GM12878 (cell line): ENCODE results near the gene MARCHF2. TPM values are rescaled to one million over a fixed set of nuclear protein-coding genes. Genes with fewer than 3 reads are reported as not detected.

ENCODE experiments used
- ATAC-seq: fragments of 200-7000 bp; cut with Tn5 transposase; 3 replicates; pipeline ENCODE4 v1.9.1; 2020; ENCODE audit warnings: mild to moderate bottlenecking, moderate library complexity
- BruUV-seq: library from RNA; stranded (reverse); fragments of 400-500 nt; replicated peaks from 2 replicates; lab custom pipeline; 2021; lab: Mats Ljungman, UMichigan
- CTCF ChIA-PET: fragments of 300-600 bp; sonication (Branson Sonifier 250); formaldehyde crosslinking; extraction: SDS; loops from one replicate; lab custom pipeline; 2021; ENCODE audit warnings: inconsistent platforms; lab: Yijun Ruan, JAX
- POLR2A ChIA-PET: fragments of 350-600 bp; formaldehyde crosslinking; extraction: SDS; loops from one replicate; lab custom pipeline; 2021; ENCODE audit warnings: inconsistent platforms; lab: Charles Lee
- RAD21 ChIA-PET: fragments of 300-600 bp; sonication (Branson Sonifier 250); formaldehyde crosslinking; loops from one replicate; lab custom pipeline; 2023; ENCODE audit warnings: antibody characterized with exemption; ENCODE audit not compliant: unreplicated experiment; lab: Charles Lee
- SMC1A ChIA-PET: fragments of 300-600 bp; sonication (Branson Sonifier 250); formaldehyde crosslinking; loops from one replicate; lab custom pipeline; 2023; ENCODE audit not compliant: unreplicated experiment, uncharacterized antibody; lab: Charles Lee
- DNase-seq: peaks from one replicate; pipeline ENCODE4 v3.0.0-alpha.2; 2011; ENCODE audit warnings: low read depth, low spot score
- FAIRE-seq: peaks from 3 replicates; lab custom pipeline; 2011; peaks lifted over from hg19 to GRCh38; lab: Jason Lieb, UNC
- H2AFZ ChIP-seq: 2 replicates; pipeline ENCODE4 v1.6.0; 2011; ENCODE audit warnings: low read depth, low read length, control low read depth; ENCODE audit not compliant: control insufficient read depth
- H3K27ac ChIP-seq: 2 replicates; pipeline ENCODE4 v1.5.1; 2011; ENCODE audit warnings: control low read depth; ENCODE audit not compliant: control insufficient read depth, insufficient read depth
- H3K27me3 ChIP-seq, 2 experiments: replicated peaks in 1 of 2; 2 replicates each; pipeline versions ENCODE4 v1.6.0 to v1.6.1; 2011; ENCODE audit warnings: low read length in 1 of 2; ENCODE audit not compliant: control insufficient read depth in 2 of 2, insufficient read depth in 2 of 2
- H3K36me3 ChIP-seq, 2 experiments: 2 replicates each; pipeline ENCODE4 v1.5.1; 2011; ENCODE audit warnings: low read length in 1 of 2; ENCODE audit not compliant: control insufficient read depth in 2 of 2, insufficient read depth in 2 of 2
- H3K4me1 ChIP-seq: 2 replicates; pipeline ENCODE4 v1.6.1; 2011; ENCODE audit warnings: mild to moderate bottlenecking, low read length, moderate library complexity, mixed read lengths; ENCODE audit not compliant: control insufficient read depth, insufficient read depth
- H3K4me2 ChIP-seq: 2 replicates; pipeline ENCODE4 v1.6.0; 2011; ENCODE audit warnings: control low read depth; ENCODE audit not compliant: control insufficient read depth, insufficient read depth
- H3K4me3 ChIP-seq: fragments of 200-600 bp; sonication (generic); 2 replicates; pipeline ENCODE4 v1.5.1; 2016
- H3K79me2 ChIP-seq: 2 replicates; pipeline ENCODE4 v1.6.0; 2011; ENCODE audit warnings: low read length; ENCODE audit not compliant: control insufficient read depth, insufficient read depth
- H3K9ac ChIP-seq: 2 replicates; pipeline ENCODE4 v1.8.0; 2011; ENCODE audit warnings: low read length, control low read depth, mixed read lengths; ENCODE audit not compliant: control insufficient read depth, insufficient read depth
- H3K9me3 ChIP-seq: replicated peaks from 3 replicates; pipeline ENCODE4 v1.5.1; 2011; ENCODE audit warnings: mild to moderate bottlenecking, low read length; ENCODE audit not compliant: control insufficient read depth, insufficient read depth
- H4K20me1 ChIP-seq: 2 replicates; pipeline ENCODE4 v1.6.0; 2011; ENCODE audit not compliant: control insufficient read depth, insufficient read depth
- CHD4 ChIP-seq: fragments of 200-600 bp; sonication (generic); IDR thresholded peaks from 2 replicates; pipeline ENCODE4 v1.6.1; 2016; ENCODE audit warnings: mild to moderate bottlenecking
- CUX1 ChIP-seq: IDR thresholded peaks from 2 replicates; pipeline ENCODE4 v1.6.1; 2012; ENCODE audit warnings: improper control_type of control experiment, low read depth, low read length; ENCODE audit not compliant: insufficient replicate concordance
- RAD51 ChIP-seq: fragments of 450-650 bp; IDR thresholded peaks from 2 replicates; pipeline ENCODE4 v1.6.1; 2016; ENCODE audit warnings: moderate library complexity, mild to moderate bottlenecking, inconsistent platforms
- YY1 ChIP-seq: IDR thresholded peaks from 2 replicates; pipeline ENCODE4 v1.6.1; 2011; ENCODE audit warnings: low read depth, mild to moderate bottlenecking, low read length
- WGBS: methylation state at CpG from one replicate; pipeline ENCODE4 v1.1.6; 2016; ENCODE audit warnings: low lambda C conversion rate; ENCODE audit not compliant: insufficient replicate concordance, insufficient coverage; ENCODE audit errors: missing lambda C conversion rate; 5-methylcytosine and 5-hydroxymethylcytosine counted together
- in situ Hi-C: fragments of 300-500 bp; cut with MboI; formaldehyde crosslinking; loops from 9 replicates; pipeline ENCODE4 v1.14.3; 2018; ENCODE audit warnings: mixed read lengths
- intact Hi-C: fragments of 100-400 bp; cut with micrococcal nuclease; formaldehyde crosslinking; loops from one replicate; pipeline ENCODE4 v1.14.2; 2022; ENCODE audit not compliant: unreplicated experiment
- polyA plus RNA-seq, 11 experiments: library from polyadenylated mRNA; depleted of rRNA in 4 of 11; unstranded in 6 of 11; stranded (reverse) in 5 of 11; fragments of >200 nt; fragmentation: Nextera tagmentation in 4 of 11; fragmentation: Illumina TruSeq in 1 of 11; extraction: Ambion mirVana in 4 of 11; extraction: Trizol in 1 of 11; gene quantifications; 1 replicate in 1 of 11; 2 replicates in 10 of 11; pipeline versions ENCODE4 v1.2.1 to v1.2.3, GENCODE V29; 2011 to 2016; ENCODE audit warnings: inconsistent platforms in 2 of 11, missing spikeins in 2 of 11, low read depth in 1 of 11
- total RNA-seq, 4 experiments: library from RNA; depleted of rRNA in 3 of 4; stranded (reverse); fragments of >200 nt in 3 of 4; fragmentation: Illumina TruSeq in 1 of 4; extraction: Trizol in 1 of 4; gene quantifications; 2 replicates each; pipeline versions ENCODE4 v1.2.1 to v1.2.3, GENCODE V29; 2013 to 2021

The MARCHF2 gene
- total and polyA plus RNA-seq, 10 of the 15 experiments (the other 5 are each of a cell fraction or from before 2014, with no cell fraction given), result 1.6 to 30.3 (median 10.8) TPM

- TF ChIP-seq CUX1 (no peak), YY1 (no peak)
Observed at GRCh38 chr19:8397746-8398310, 15.3 kb upstream of the MARCHF2 start (continued).

GRCh38 chr19:8398311-8398771 lies 14.8 kb upstream of the MARCHF2 start:
- Histone ChIP-seq H3K4me2 (no peak overlapping the region), H3K79me2 (peaks cover 16% of the 10 kb centered on the region), H3K4me1 (peaks cover 5% of the 10 kb centered on the region; the same call in 1 of the 2 replicates), H2AFZ (no peak overlapping the region), H3K36me3 (peaks cover 3 to 20% of the 10 kb centered on the region in 2 experiments; a peak in 3 of 4 replicates), H3K4me3 (no peak overlapping the region), H3K9me3 (no peaks in the 10 kb centered on the region), H3K9ac (no peak overlapping the region), H4K20me1 (no peaks in the 10 kb centered on the region; the same call in 1 of the 2 replicates), H3K27ac (no peak overlapping the region), H3K27me3 (no peaks in the 10 kb centered on the region)
- intact Hi-C loops (loop anchor here (5.0 kb wide), 1 partner anchor 131 kb away; no protein-coding TSS in a partner anchor), in situ Hi-C loops (no loop called here)
- DNase-seq (no peak), FAIRE-seq (no peak), ATAC-seq (no peak)
- 51% methylated on average over 9 of the region's 9 CpGs for WGBS
- ChIA-PET CTCF (interaction anchor here (0.5 to 3.0 kb wide), 7 partner anchors 15 to 129 kb away, joined by 3 to 18 read pairs (median 4); partner anchors contain the start of gene MARCHF2), RAD21 (interaction anchor here (0.6 to 1.0 kb wide), 2 partner anchors 91 to 181 kb away, joined by 3 read pairs; no protein-coding TSS in a partner anchor), SMC1A (no interaction called here), POLR2A (no interaction called here)
- no TSS peak for BruUV-seq
- TF ChIP-seq RAD51 (no peak), CHD4 (no peak)
